Pancreas (tissue), 10 donors: ENCODE measurements around the gene PTPRJ. TPM values are rescaled to one million over a fixed set of nuclear protein-coding genes. Genes with fewer than 3 reads are reported as not detected.

Experiments
- ATAC-seq, 4 donors: fragments of 200-7000 bp; cut with Tn5 transposase; one replicate each; pipeline versions ENCODE4 v1.8.0 to v1.9.1; 2020; ENCODE audit warnings: mild to moderate bottlenecking in 4 of 4, moderate library complexity in 4 of 4
- DNase-seq, 6 donors: peaks; one replicate each; pipeline ENCODE4 v3.0.0-alpha.2; 2020
- FAIRE-seq: peaks from 2 replicates; lab custom pipeline; 2012; peaks lifted over from hg19 to GRCh38; lab: Jason Lieb, UNC
- H3K27ac ChIP-seq, 4 donors: fragments of 200-600 bp; sonication (generic); 1 replicate in 3 of 4; 2 replicates in 1 of 4; pipeline versions ENCODE4 v1.5.0 to v1.8.0; 2020
- H3K27me3 ChIP-seq, 4 donors: fragments of 200-600 bp; one replicate each; pipeline ENCODE4 v1.8.0; 2021
- H3K36me3 ChIP-seq, 3 donors: fragments of 200-600 bp; sonication (generic) in 1 of 3; one replicate each; pipeline versions ENCODE4 v1.5.0 to v1.8.0; 2020 to 2021
- H3K4me1 ChIP-seq, 3 donors: fragments of 200-600 bp; one replicate each; pipeline ENCODE4 v1.8.0; 2021
- H3K4me3 ChIP-seq, 4 donors: fragments of 200-600 bp; sonication (generic) in 2 of 4; one replicate each; pipeline versions ENCODE4 v1.5.0 to v1.8.0; 2020 to 2021
- H3K9me3 ChIP-seq, 4 donors: fragments of 200-600 bp; one replicate each; pipeline ENCODE4 v1.8.0; 2021
- CTCF ChIP-seq, 4 donors: fragments of 200-600 bp; sonication (generic) in 3 of 4; IDR thresholded peaks; one replicate each; pipeline versions ENCODE4 v1.5.0 to v1.8.0; 2021; ENCODE audit warnings: antibody characterized with exemption in 4 of 4
- WGBS, 2 donors: extraction: QIAGEN DNeasy Blood & Tissue Kit; methylation state at CpG; one replicate each; pipeline ENCODE4 v1.1.7; 2013; 5-methylcytosine and 5-hydroxymethylcytosine counted together
- intact Hi-C, 3 donors: fragments of 100-400 bp; cut with DNase I; formaldehyde crosslinking; loops; one replicate each; pipeline versions ENCODE4 v1.11.1 to v1.14.2; 2022
- microRNA-seq, 2 donors: library from miRNA; unstranded; fragments of <30 nt; microRNA quantifications; one replicate each; pipeline versions ENCODE4 to v1.1.0, GENCODE V29; 2019 to 2020
- polyA plus RNA-seq, 2 donors: library from polyadenylated mRNA; stranded (reverse); fragments of 200-250 nt; gene quantifications; one replicate each; pipeline ENCODE4 v1.2.3, GENCODE V29; 2013
- total RNA-seq, 6 donors: library from RNA; stranded (reverse); fragmentation: NEBNext Ultra II Directional in 4 of 6; extraction: Animal tissue kit (Norgen Biotek cat#: 25700) in 4 of 6; gene quantifications; one replicate each; pipeline versions ENCODE4 v1.2.1 to v1.2.4, GENCODE V29; 2021 to 2023
- donor health status: healthy with polysubstance abuse.
- donor health status: DM: no; HTN: no; CAD: no; lungs with moderate emphysema.
- donor health status: DM: no; HTN: no; CAD: no.
- donor health status: control.
- donor health status: control.
- donor health status: Bipolar disorder and iron deficiency.
- donor health status: DM: yes; HTN: yes; CAD: no.
- donor health status: DM: no; HTN: no; CAD: no.
- donor health status: DM: no; HTN: no; CAD: no.
- donor health status: DM: yes; HTN: yes; CAD: no.

The PTPRJ gene
- total and polyA plus RNA-seq, 8 donors: 3.6 to 32.8 (median 11.6) TPM

DNA sequence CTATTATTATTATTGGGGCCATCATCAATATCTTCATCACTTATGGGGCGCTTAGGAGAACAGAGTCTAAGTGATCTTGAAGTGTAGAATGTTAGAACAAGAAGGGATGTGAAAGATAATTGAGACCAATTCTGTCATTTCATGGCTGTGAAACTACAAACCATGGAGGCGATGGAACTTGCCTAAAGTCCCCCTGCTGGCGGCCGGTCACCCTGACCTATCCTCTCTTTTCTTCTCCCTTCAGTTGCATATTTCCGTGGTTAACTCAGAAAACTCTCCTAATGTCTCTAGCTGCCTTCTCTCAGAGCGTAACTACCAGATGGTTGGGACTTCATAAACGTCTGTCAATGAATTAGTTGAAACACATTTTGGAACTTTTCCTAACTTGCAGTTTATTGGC, 229.7 kb downstream of the PTPRJ start:
- Histone ChIP-seq H3K36me3 (no peaks in the 10 kb centered on the region), H3K4me3 (no peak overlapping the region), H3K9me3 (no peaks in the 10 kb centered on the region), H3K27me3 (peaks cover 0 to 3% (median 0%) of the 10 kb centered on the region in 4 donors), H3K27ac (no peak overlapping the region), H3K4me1 (no peaks in the 10 kb centered on the region)
- 15 to 18% methylated on average over 7 of the region's 7 CpGs for WGBS, 2 donors
- no peak for TF ChIP-seq CTCF (IDR thresholded peaks at IDR 0.05)
- DNase-seq (no peak), FAIRE-seq (no peak), ATAC-seq (no peak)
- intact Hi-C loops: no loop called here

DNA sequence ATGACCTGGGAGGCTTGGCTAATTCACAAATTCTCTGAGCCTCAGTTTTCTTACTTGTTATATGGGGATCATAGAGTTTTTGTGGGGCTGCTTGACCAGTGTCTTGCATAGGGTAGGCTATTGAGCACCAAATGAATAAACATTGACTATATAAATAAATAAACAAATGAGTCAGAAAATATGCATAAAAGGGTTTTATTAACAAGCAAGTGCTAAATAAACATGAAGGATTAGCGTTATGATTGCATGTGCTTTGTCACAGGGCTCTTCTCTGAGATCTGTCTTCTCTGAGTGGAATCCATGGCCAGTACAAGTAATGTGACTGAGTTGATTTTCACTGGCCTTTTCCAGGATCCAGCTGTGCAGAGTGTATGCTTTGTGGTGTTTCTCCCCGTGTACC, 236.2 kb downstream of the PTPRJ start, which contains the start of gene OR4B1:
Gene OR4B1, plus strand, starts transcription at position 301 of the 400 bp plus-strand sequence. Its CDS starts 0 bp downstream, at position 301.
- no peak for FAIRE-seq
- intact Hi-C loops: no loop called here
- WGBS, 2 donors: 28 to 54% methylated on average over 2 of the region's 2 CpGs
- no peaks in the 10 kb centered on the region for H3K36me3 ChIP-seq
- H3K27ac ChIP-seq: no peak within 1 kb of the TSS
- no peaks in the 10 kb centered on the region for H3K27me3 ChIP-seq
- no peaks in the 10 kb centered on the region for H3K4me1 ChIP-seq
- H3K4me3 ChIP-seq: no peak within 1 kb of the TSS
- H3K9me3 ChIP-seq: no peaks in the 10 kb centered on the region
- no peak for DNase-seq
- no peak for TF ChIP-seq CTCF (IDR thresholded peaks at IDR 0.05)
- ATAC-seq: no peak

Small RNAs within 50 kb of the gene (microRNA-seq; reads per million reads assigned to microRNA genes)
- gene MIR3161: 0 reads per million in 2 donors

Other genes starting within 250 kb of the PTPRJ start
- 10 to 100 TPM; 31.7 to 56.1 (median 38.4) TPM for gene FNBP4, start 213.2 kb upstream of the PTPRJ start, total RNA-seq
- 10 to 100 TPM; 38.5 to 53.6 TPM for gene FNBP4, start 213.2 kb upstream of the PTPRJ start, polyA plus RNA-seq
- gene NUP160, start 132.2 kb upstream of the PTPRJ start, total RNA-seq: 10 to 100 TPM; 12.0 to 20.2 (median 13.8) TPM
- gene NUP160, start 132.2 kb upstream of the PTPRJ start, polyA plus RNA-seq: 10 to 100 TPM in 1 of 2 donors, 1 to 10 TPM in 1; 9.7 to 15.2 TPM
- not detected for gene OR4B1, start 236.3 kb downstream of the PTPRJ start, total RNA-seq
- not detected for gene OR4B1, start 236.3 kb downstream of the PTPRJ start, polyA plus RNA-seq